ENCODE results near the gene TENT4B.
"Not testable (repeated sequence)": the region's sequence is repeated elsewhere in the genome, so short reads cannot be mapped to it uniquely, and the experiment has no call there.

TENT4B gene

DNA sequence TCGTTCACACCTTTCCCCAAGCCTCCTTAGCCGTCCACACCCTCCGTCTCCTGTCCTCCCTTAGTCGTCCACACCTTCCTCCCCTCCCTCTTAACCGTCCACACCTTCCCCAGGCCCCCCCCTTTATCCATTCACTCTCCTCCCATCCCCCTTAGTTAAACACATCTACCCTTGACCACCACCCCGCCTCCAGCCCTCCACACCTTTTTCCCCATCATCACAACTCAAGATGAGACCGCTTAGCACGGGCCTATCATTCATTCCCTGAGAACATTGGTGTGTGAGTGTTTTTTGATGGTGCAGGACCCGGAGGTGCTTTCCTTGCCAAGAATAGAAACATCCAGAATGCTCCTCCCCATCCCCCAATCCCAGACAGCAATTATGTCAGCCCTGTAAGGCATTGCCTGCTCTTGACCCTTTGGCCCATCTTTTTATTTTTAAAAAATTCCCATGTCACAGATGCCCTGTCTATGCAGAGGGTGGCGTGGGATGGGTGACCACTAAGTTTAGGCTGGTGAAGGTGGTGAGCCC, 1.4 kb downstream of the TENT4B start:
- no peak for DNase-seq (ENCODE audit: low spot score)

DNA sequence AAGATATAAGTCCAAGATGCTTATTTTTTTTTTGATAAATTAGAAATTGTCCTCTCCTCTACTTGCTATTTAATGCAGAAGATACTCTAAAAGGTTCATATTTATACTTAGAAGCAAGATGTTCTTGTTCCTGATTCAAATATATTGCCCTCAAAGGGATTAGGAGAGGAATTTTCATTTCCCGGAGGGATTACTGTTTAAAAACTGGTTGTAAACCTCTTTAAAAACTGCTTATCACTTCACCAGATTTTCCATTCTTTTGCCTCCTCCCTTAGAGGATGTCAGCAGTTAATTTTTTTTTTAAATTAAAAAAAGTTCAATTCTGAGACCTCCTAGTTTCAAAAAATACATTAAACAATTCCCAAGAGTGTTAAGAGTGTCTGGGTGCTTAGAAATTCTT, 2.8 kb downstream of the TENT4B start:
- DNase-seq (ENCODE audit: low spot score): no peak

DNA sequence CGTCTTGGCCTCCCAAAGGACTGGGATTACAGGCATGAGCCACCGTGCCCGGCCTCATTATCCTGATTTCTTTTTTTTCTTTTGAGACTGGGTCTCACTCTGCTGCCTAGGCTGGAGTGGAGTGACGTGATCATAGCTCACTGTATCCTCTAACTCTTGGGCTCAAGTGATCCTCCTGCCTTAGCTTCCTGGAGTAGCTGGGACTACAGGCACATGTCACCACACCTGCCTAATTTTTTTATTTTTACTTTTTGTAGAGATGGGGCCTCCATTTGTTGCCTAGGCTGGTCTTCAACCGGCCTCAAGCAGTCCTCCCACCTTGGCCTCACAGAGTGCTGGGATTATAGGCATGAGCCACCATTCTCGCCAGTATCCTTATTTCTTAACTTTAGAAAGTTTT, 3.5 kb downstream of the TENT4B start:
- no peak for DNase-seq (ENCODE audit: low spot score)

DNA sequence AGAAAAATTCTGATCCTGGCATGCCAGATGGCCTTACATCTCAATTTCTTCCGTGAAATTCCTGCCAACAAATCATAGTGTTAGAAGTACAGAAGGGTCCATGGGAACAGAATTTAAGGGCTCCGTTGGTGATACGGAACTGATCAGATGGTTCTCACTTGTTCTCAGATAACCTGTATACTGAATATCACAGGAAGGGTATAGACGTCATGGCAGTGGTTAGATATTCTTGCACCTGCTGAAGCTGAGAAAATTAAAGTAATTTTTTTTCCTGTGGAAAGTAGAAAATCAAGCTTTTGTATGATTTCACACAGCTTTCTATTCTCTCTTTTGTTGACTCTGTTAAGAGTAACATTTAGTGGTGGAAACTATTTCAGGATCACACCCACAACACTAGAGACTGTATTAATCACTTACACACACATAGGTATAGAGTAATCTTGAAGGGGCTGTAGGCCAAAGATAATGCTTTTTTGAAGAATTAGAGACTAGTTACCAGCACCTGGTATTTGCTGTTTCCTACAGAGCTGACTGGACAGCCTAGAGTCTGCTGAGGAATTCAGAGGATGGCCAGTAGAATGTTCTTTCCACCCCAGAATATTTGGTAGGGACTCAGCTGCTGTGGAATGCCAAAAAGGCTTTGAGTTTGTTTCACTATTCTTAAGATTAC, 7.5 kb downstream of the TENT4B start:
- peak; percentile 3 for DNase-seq (ENCODE audit: low spot score)

DNA sequence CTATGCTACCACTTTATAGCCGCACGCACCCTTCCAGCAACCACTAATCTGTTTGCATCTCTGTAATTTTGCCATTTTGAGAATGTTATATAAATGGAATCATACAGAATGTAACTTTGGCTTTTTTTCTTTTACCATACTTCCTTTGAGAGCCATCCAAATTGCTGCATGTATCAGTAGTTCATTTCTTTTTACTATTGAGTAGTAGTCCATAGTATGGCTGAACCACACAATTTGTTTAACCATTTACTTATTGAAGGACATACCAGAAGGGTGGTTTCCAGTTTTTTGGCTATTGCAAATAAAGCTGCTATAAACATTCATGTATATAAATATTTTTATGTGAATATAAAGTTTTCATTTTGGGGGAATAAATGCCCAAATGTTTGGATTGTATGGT, 8.8 kb downstream of the TENT4B start:
- DNase-seq (ENCODE audit: low spot score): no peak

DNA sequence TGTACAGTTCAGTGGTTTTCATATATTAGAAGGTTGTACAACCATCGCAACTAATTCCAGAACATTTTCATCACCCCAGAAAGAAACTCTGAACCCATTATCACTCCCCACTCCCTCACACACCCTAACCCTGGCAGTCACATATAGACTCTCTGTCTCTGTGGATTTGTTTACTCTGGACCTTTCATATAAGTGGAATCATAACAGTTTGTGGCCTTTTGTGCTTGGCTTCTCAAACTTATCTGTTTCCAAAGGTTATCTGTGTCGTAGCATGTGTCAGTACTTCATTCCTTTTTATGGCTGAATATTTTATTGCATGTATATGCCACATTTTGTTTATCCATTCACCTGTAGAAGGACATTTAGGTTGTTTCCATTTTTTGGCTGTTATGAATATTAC, 12.4 kb downstream of the TENT4B start:
- DNase-seq (ENCODE audit: low spot score): peak; percentile 4

DNA sequence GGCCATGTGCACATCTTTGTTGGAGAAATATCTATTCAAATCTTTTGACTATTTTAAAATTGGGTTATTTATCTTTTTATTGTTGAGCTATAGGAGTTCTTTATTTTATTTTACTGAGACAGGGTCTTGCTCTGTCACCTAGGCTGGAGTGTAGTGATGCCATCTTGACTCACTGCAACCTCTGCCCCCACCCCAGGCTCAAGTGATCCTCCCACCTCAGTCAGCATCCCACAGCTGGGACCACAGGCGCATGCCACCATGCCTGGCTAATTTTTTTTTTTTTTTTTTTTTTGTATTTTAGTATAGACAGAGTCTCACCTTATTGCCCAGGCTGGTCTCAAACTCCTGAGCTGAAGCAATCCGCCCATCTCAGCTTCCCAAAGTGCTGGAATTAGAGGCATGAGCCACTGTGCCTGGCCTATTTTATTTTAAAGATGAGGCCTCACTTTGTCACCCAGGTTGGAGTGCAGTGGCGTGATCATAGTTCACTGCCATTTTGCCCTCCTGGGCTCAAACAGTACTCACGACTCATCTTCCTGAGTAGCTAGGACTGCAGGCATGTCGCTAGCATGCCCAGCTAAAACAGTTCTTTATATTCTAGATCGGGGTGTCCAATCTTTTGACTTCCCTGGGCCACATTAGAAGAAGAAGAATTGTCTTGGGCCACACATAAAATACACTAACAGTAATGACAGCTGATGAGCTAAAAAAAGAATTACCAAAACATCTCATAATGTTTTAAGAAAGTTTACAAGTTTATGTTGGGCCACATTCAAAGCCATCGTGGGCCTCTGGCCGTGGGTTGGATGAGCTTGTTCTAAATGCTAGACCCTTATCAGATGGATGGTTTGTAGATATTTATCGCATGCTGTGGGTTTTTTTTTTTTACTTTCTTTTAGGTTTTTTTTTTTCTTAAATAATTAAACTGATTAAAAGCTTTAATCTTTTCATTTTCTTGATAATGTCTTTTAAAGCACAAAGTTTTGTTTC, 13.7 kb downstream of the TENT4B start:
- DNase-seq (ENCODE audit: low spot score): peak; percentile 27

DNA sequence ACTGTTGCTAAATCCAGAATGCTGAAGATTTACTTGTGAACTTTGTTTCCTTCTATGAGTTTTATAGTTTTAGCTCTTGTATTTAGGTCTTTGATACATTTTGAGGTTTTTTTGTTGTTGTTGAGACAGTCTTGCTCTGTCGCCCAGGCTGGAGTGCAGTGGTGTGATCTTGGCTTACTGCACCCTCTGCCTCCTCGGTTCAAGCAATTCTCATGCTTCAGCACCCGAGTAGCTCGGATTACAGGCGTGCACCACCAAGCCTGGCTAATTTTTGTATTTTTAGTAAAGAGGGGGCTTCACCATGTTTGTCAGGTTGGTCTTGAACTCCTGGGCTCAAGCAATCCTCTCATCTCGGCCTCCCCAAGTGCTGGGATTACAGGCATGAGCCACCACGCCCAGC, 14.4 kb downstream of the TENT4B start:
- peak; percentile 11 for DNase-seq (ENCODE audit: low spot score)

DNA sequence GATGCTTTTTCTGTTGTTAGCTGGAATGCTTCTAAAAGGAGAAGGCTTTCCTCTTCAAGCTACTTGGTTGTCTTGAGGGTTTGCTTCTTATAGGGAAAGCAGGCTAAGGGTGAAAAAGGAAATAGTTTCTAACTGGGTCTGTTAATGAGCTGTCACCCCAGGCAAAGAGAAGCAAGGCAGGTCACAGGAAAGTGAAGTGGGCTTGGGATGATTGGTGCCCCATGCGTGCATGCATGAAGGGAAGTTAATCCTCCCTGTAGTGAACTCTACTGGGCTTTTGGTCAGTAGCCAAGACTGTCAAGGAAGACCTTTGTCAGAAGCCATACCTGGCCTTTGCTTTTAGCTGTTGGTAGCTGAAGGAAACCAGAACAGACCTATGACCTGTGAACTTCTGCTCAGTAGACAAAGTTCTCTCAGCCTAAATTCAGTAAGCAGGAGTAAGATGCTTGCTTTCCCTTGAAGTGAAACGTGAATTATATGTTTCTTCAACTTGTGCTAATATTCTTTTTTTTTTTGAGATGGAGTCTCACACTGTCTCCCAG, 16.5 kb downstream of the TENT4B start:
- peak; percentile 19 for DNase-seq (ENCODE audit: low spot score)

DNA sequence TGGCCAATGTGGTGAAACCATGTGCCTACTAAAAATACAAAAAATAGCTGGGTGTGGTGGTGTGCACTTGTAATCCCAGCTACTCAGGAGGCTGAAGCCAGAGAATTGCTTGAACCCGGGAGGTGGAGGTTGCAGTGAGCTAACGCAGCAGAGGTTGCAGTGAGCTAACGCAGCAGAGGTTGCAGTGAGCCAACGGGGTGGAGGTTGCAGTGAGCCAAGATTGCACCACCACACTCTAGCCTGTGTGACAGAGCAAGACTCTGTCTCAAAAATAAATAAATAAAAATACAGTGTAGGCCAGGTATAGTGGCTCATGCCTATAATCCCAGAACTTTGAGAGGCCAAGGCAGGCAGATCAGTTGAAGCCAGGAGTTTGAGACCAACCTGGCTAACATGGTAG, 18.7 kb downstream of the TENT4B start:
- not testable (repeated sequence) for DNase-seq (ENCODE audit: low spot score)

DNA sequence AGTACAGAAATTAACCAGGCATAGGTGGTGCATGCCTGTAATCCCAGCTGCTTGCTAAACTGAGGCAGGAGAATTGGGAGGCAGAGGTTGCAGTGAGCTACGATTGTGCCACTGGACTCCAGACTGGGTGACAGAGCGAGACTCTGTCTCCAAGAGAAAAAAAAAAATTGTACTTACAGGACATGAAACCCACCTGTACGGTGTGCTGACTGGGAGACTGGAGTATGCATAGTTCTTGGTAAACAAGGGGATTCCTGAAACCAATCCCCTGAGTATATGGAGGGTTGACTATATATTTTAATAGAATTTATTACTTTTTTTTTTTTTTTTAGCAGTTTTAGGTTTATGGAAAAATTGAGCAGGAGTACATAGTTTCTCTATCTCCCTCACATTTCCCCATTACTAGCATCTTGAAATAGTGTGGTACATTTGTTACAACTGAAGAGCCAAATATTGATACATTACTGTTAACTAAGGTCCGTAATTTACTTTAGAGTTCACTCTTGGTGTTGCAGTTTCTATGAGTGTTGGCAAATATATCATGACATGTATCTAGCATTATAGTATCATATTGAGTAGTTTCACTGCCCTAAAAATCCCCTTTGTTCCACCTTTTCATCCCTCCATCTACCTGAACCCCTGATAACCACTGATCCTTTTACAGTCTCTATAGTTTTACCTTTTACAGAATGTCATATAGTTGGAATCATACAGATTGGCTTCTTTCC, 19.3 kb downstream of the TENT4B start:
- DNase-seq (ENCODE audit: low spot score): no peak

DNA sequence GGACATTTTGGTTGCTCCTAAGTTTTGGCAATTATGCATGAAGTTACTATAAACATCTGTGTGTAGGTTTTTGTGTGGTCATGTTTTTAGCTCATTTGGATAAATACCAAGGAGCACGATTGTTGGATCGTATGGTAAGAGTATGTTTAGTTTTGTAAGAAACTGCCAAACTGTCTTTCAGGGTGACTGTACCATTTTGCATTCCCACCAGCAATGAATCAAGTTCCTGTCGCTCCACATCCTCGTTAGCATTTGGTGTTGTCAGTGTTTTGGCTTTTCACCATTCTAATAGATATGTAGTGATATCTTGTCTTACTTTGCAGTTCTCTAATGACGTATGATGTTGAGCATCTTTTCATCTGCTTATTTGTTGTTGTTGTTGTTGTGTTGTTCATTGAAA, 20.2 kb downstream of the TENT4B start:
- no peak for DNase-seq (ENCODE audit: low spot score)

DNA sequence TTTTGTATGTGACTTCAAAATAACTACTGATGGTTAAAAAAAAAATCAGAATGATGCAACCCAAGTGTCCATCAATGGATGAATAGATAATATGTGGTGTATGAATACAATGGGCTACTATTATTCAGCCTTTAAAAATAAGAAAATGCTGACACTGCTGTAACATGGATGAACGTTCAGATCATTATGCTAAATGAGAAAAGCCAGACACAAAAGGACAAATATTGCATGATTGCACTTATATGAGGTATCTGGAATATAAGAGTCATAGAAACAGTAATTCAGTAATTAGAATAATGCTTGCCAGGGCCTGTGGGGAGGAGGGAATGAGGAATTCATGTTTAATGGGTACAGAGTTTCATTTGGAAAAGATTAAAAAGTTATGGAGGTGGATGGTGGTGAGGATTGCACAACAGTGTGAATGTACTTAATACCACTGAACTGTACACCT, 25.4 kb downstream of the TENT4B start:
- DNase-seq (ENCODE audit: low spot score): no peak

DNA sequence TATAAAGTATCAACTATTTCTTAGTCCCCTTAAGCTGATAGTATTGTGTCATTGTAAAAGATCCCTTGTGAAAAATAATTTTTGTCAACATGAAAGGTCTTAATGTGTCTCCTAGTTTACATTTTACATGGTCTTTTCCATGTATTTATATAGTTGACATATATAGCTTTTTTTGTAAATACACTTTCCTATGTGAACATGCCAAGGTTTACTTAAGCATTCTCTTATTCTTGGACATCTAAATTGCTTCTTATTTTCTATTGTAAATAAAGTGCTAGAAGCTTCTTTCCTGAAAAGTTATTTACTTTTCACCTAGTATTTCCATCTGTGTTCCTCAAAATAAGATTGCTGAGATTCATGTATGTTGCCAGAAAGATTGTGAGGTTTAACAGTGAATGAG, 29.3 kb downstream of the TENT4B start:
- DNase-seq (ENCODE audit: low spot score): no peak

DNA sequence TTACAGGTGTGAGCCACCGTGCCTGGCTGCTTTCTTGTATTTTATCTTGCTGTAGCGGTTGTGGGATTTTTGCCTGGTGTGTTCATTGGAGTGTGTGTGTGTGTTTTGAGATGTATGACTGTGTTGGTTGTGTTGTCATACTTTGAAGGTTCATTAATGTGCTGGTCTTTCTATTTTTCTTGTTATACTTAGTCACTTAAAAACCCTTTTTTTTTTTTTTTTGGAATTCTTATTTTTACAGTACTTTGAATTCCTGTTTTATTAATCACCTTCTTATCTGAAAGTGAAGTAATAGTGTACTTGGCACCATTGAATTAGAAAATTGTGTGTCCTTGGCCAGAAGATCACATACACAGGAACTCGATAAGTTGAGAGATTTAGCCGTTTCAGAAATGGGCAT, 30.2 kb downstream of the TENT4B start:
- no peak for DNase-seq (ENCODE audit: low spot score)

DNA sequence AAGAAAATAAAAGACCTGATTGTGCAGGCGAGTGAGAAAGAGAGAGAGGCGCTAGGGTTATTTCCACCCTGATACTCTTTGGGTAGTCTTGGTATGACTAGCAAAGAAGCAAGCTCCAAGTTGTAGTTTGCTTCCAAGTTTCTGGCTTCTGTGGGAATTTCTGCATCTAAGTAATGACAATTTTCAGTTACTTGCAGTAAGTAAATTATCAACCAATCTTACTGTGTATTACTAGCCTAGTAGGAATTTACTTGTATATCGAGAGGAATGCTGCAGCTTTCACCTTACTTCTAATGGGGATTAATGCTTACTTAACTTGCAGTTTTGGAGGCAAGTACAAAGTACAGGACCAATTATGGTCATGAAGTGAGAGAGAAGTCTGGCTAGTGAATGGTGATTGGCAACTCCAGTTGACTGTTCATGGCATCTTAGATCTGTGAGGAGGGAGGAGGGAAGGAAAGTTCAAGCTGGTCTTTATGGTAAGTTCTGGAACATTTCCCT, 31.9 kb downstream of the TENT4B start:
- DNase-seq (ENCODE audit: low spot score): no peak

DNA sequence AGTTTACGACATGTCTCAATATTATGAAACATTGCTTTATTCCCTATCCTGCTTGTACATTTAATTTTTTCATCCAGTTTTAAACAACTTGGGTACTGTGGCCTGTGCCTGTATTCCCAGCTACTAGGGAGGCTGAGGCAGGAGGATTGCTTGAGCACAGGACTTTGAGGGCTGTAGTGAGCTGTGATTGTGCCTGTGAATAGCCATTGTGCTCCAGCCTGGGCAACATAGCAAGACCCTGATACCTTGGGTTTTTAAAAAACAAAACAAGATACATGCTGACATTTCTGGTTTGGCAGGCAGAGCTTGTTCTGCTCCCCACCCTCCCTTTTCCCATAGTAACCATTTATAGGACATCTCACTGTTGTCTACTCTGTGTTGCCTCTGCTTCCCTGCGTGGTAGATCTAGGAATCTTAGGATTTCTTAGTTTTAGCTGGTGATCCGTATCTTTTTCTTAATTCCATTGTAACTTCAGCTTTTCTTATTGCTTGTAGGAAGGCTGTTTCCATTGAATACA, 35.6 kb downstream of the TENT4B start:
- DNase-seq (ENCODE audit: low spot score): no peak

DNA sequence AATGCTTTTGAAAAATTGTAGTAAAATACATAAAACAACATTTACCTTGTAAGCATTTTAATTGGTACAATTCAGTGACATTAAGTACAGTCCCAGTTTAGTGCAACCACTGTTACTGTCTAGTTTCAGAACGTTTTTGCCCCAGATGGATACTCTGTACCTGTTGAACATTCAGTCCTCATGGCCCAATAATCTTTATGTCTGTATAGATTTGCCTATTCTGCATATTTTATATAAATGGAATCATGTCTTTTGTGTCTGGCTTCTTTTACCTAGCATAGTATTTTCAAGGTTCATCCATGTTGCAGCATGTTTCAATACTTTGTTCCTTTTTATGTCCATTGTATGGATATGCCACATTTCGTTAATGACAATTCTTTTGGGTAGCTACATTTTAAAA, 37.2 kb downstream of the TENT4B start:
- no peak for DNase-seq (ENCODE audit: low spot score)

DNA sequence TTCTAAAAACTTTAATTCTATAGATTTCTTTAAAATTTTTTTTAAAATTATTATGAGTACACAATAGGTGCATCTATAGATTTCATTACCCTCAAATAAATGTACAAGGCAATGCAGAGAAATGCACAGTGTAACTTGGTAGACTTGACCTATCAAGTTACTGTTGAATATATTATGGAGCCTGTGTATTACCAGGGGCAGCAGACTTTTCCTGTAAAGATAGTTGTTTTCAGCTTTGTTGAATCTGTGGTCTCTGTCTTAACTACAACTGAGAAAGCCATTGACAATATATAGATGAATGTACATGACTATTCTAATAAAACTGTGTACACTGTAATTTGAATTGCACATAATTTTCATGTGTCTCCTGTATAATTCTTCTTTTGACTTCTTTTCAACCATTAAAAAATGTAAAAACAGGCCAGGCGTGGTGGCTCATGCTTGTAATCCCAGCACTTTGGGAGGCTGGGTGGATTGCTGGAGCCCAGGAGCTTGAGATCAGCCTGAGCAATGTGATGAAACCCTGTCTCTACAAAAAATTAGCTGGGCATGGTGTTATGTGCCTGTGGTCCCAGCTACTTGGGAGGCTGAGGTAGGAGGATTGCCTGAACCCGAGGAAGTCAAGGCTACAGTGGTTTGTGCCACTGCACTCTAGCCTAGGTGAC, 39.4 kb downstream of the TENT4B start:
- no peak for DNase-seq (ENCODE audit: low spot score)

DNA sequence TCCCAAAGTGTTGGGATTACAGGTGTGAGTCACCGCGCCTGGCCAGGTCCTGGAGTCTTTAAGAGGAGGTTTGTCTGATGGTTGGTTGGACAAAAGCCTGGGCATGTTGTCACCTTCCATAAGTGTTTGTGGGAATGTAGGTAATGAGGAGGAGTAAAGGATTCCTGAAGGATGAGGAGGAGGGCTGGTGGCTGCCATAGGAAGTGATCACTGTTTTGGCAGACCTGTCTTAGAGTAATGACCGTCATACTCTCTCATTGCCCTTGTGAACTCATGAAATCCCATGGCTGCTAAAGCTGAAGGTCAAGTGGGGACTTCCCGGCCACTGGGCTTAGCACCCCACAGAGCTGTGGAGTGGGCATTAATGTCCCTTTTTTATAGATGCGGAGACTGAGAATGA, 40.5 kb downstream of the TENT4B start:
- no peak for DNase-seq (ENCODE audit: low spot score)

DNA sequence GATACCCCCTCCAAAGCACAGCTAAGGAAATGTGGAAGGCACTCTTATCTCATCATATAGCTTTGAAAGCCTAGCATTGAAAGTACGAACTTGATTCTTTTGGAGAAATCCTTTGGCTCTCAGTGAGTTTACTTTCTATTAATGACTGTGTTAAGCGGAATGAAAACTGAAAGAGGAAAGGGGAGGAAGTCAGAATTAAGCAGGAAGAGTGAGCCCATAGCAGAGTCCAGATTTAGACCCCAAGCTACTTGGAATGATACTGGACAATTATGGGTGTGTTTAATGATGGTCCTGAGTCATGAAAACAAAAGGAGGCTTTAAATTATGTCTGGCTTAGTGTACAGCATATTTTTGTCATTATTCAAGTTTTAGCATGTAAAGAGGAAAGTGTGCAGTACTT, 42.2 kb downstream of the TENT4B start:
- DNase-seq (ENCODE audit: low spot score): no peak
